Spleen (tissue), 11 donors: ENCODE measurements around the gene HAUS3. TPM values are rescaled to one million over a fixed set of nuclear protein-coding genes. Genes with fewer than 3 reads are reported as not detected.

ENCODE experiments used
- DNase-seq: peaks from one replicate; pipeline ENCODE4 v3.0.0-alpha.2; 2020
- H3K27ac ChIP-seq, 8 donors: fragments of 200-600 bp; sonication (generic) in 7 of 8; 1 replicate in 4 of 8; 2 replicates in 4 of 8; pipeline versions ENCODE4 v1.5.0 to v1.8.0; 2016 to 2021; ENCODE audit warnings: inconsistent platforms in 4 of 8, mild to moderate bottlenecking in 4 of 8, moderate library complexity in 1 of 8
- H3K27me3 ChIP-seq, 7 donors: fragments of 200-600 bp; sonication (generic) in 6 of 7; replicated peaks in 1 of 7; 1 replicate in 4 of 7; 2 replicates in 3 of 7; pipeline versions ENCODE4 v1.5.0 to v1.8.0; 2016 to 2021; ENCODE audit warnings: inconsistent platforms in 3 of 7, mild to moderate bottlenecking in 1 of 7
- H3K36me3 ChIP-seq, 6 donors: fragments of 200-600 bp; sonication (generic) in 5 of 6; 1 replicate in 4 of 6; 2 replicates in 2 of 6; pipeline versions ENCODE4 v1.5.0 to v1.8.0; 2016 to 2021; ENCODE audit warnings: inconsistent platforms in 2 of 6
- H3K4me1 ChIP-seq, 6 donors: fragments of 200-600 bp; sonication (generic) in 5 of 6; 1 replicate in 3 of 6; 2 replicates in 3 of 6; pipeline versions ENCODE4 v1.5.0 to v1.8.0; 2016 to 2021; ENCODE audit warnings: inconsistent platforms in 3 of 6
- H3K4me3 ChIP-seq, 8 donors: fragments of 200-600 bp; sonication (generic) in 7 of 8; 1 replicate in 4 of 8; 2 replicates in 4 of 8; pipeline versions ENCODE4 v1.5.0 to v1.8.0; 2016 to 2021; ENCODE audit warnings: inconsistent platforms in 4 of 8, mild to moderate bottlenecking in 4 of 8, moderate library complexity in 2 of 8
- H3K9me3 ChIP-seq, 8 donors: fragments of 200-600 bp; sonication (generic) in 7 of 8; 1 replicate in 4 of 8; 2 replicates in 4 of 8; pipeline versions ENCODE4 v1.5.0 to v1.8.0; 2016 to 2021; ENCODE audit warnings: inconsistent platforms in 4 of 8
- POLR2A ChIP-seq, 3 donors: fragments of 450-650 bp; IDR thresholded peaks; one replicate each; pipeline ENCODE4 v1.5.1; 2017; ENCODE audit warnings: antibody characterized with exemption in 3 of 3, mild to moderate bottlenecking in 1 of 3
- POLR2AphosphoS5 ChIP-seq, 3 donors: sonication (generic); formaldehyde crosslinking; IDR thresholded peaks; one replicate each; pipeline ENCODE4 v1.5.1; 2017; ENCODE audit warnings: antibody characterized with exemption in 3 of 3
- WGBS, 5 donors: extraction: QIAGEN DNeasy Blood & Tissue Kit in 3 of 5; methylation state at CpG; one replicate each; pipeline versions ENCODE4 v1.1.5 to v1.1.7; 2013 to 2018; 5-methylcytosine and 5-hydroxymethylcytosine counted together
- intact Hi-C: fragments of 100-400 bp; cut with DNase I; formaldehyde crosslinking; loops from one replicate; pipeline ENCODE4 v1.15.0; 2023; ENCODE audit warnings: low total_unique reads
- polyA plus RNA-seq, 3 donors: library from polyadenylated mRNA; stranded (reverse); fragments of 200-250 nt; gene quantifications; one replicate each; pipeline ENCODE4 v1.2.1, GENCODE V29; 2013
- total RNA-seq, 7 donors: library from RNA; depleted of rRNA in 3 of 7; stranded (reverse); fragments of >200 nt in 3 of 7; fragmentation: NEBNext Ultra II Directional in 4 of 7; extraction: Animal tissue kit (Norgen Biotek cat#: 25700) in 4 of 7; gene quantifications; one replicate each; pipeline versions ENCODE4 v1.1.0 to v1.2.1, GENCODE V29; 2016 to 2021
- TF ChIP-seq, protein P1 (sequence below), 11 experiments: fragments of 200-600 bp in 7 of 11; fragments of 450-650 bp in 4 of 11; sonication (generic) in 4 of 11; IDR thresholded peaks in 8 of 11; conservative IDR thresholded peaks in 3 of 11; 1 replicate in 7 of 11; 2 replicates in 4 of 11; pipeline versions ENCODE4 v1.4.0 to v1.8.0; 2016 to 2021; ENCODE audit warnings: antibody characterized with exemption in 11 of 11, inconsistent platforms in 4 of 11, mild to moderate bottlenecking in 1 of 11
- donor health status: healthy with polysubstance abuse.
- donor health status: DM: no; HTN: no; CAD: no; lungs with moderate emphysema.
- donor health status: DM: no; HTN: no; CAD: no.
- donor health status: Bipolar disorder and iron deficiency.
- donor health status: healthy.
- donor health status: DM: no; HTN: no; CAD: no.
- donor health status: DM: yes; HTN: yes; CAD: no.

HAUS3 gene
- total and polyA plus RNA-seq, 10 donors: 10.3 to 22.4 (median 16.7) TPM

DNA sequence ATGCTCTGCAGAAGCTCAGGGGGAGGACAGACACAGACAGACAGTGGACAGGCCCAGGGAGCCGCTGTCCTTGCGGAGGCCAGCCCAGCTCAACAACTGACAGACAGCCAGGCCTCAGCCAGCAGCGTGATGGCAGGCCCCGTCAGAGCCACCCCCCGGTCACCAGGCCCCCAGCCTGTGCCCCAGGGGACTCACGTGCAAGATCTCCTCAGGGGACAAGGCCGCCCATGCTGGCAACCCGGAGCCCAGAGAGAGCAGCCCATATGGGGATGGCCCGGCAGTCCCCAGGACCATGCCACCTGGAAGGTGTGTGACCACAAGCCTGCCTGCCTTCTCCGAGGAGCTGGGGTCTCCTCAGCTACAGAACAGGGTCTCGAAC lies 48.0 kb upstream of the HAUS3 start:
- 75 to 89% (median 86%) methylated on average over 2 to 11 of the region's 11 CpGs for WGBS, 5 donors
- intact Hi-C loops: no loop called here
- H3K27me3 ChIP-seq: no peaks in the 10 kb centered on the region
- H3K36me3 ChIP-seq: peaks cover 0 to 3% (median 0%) of the 10 kb centered on the region in 6 donors
- no peak for DNase-seq
- TF ChIP-seq, protein P1, sequence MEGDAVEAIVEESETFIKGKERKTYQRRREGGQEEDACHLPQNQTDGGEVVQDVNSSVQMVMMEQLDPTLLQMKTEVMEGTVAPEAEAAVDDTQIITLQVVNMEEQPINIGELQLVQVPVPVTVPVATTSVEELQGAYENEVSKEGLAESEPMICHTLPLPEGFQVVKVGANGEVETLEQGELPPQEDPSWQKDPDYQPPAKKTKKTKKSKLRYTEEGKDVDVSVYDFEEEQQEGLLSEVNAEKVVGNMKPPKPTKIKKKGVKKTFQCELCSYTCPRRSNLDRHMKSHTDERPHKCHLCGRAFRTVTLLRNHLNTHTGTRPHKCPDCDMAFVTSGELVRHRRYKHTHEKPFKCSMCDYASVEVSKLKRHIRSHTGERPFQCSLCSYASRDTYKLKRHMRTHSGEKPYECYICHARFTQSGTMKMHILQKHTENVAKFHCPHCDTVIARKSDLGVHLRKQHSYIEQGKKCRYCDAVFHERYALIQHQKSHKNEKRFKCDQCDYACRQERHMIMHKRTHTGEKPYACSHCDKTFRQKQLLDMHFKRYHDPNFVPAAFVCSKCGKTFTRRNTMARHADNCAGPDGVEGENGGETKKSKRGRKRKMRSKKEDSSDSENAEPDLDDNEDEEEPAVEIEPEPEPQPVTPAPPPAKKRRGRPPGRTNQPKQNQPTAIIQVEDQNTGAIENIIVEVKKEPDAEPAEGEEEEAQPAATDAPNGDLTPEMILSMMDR (IDR thresholded peaks at IDR 0.05 in 8 of 11, conservative IDR thresholded peaks at IDR 0.05 in 3 of 11): no peak
- TF ChIP-seq POLR2A (IDR thresholded peaks at IDR 0.05) (no peak), POLR2AphosphoS5 (IDR thresholded peaks at IDR 0.05) (no peak)
- H3K4me3 ChIP-seq: no peak overlapping the region
- peak overlapping the region in 1 of 8 donors; percentile 68 for H3K27ac ChIP-seq
- peaks cover 8 to 28% (median 24%) of the 10 kb centered on the region in 6 donors for H3K4me1 ChIP-seq
- H3K9me3 ChIP-seq: peaks cover 0 to 6% (median 0%) of the 10 kb centered on the region in 8 donors

GRCh38 chr4:2289311-2289954 lies 47.5 kb upstream of the HAUS3 start:
- DNase-seq: peak; percentile 73
- WGBS, 5 donors: 91 to 95% (median 92%) methylated on average over 11 to 14 of the region's 14 CpGs
- Histone ChIP-seq H3K4me3 (no peak overlapping the region), H3K27ac (peak overlapping the region in 1 of 8 donors; percentile 68), H3K9me3 (peaks cover 0 to 6% (median 0%) of the 10 kb centered on the region in 8 donors), H3K4me1 (peaks cover 8 to 28% (median 24%) of the 10 kb centered on the region in 6 donors), H3K27me3 (no peaks in the 10 kb centered on the region), H3K36me3 (peaks cover 0 to 3% (median 0%) of the 10 kb centered on the region in 6 donors)
- TF ChIP-seq POLR2A (IDR thresholded peaks at IDR 0.05) (no peak), POLR2AphosphoS5 (IDR thresholded peaks at IDR 0.05) (no peak)
- TF ChIP-seq, protein P1 (IDR thresholded peaks at IDR 0.05 in 8 of 11, conservative IDR thresholded peaks at IDR 0.05 in 3 of 11): no peak
- intact Hi-C loops: no loop called here

- Histone ChIP-seq H3K9me3 (no peaks in the 10 kb centered on the region), H3K27me3 (no peaks in the 10 kb centered on the region), H3K4me3 (no peak overlapping the region), H3K4me1 (peaks cover 8 to 28% (median 24%) of the 10 kb centered on the region in 6 donors), H3K36me3 (peaks cover 0 to 3% (median 0%) of the 10 kb centered on the region in 6 donors), H3K27ac (no peak overlapping the region)
- whole genome bisulfite sequencing, 5 donors: 90 to 97% (median 90%) methylated on average over 6 to 10 of the region's 10 CpGs
- TF ChIP-seq POLR2AphosphoS5 (IDR thresholded peaks at IDR 0.05) (no peak), POLR2A (IDR thresholded peaks at IDR 0.05) (no peak)
- TF ChIP-seq, protein P1 (IDR thresholded peaks at IDR 0.05 in 8 of 11, conservative IDR thresholded peaks at IDR 0.05 in 3 of 11): no peak
- DNase-seq: peak; percentile 69
- intact Hi-C loops: no loop called here
Measured at GRCh38 chr4:2288051-2288541, 46.2 kb upstream of the HAUS3 start.

- Histone ChIP-seq H3K27ac (no peak overlapping the region), H3K9me3 (no peaks in the 10 kb centered on the region), H3K4me3 (no peak overlapping the region), H3K4me1 (peaks cover 8 to 31% (median 25%) of the 10 kb centered on the region in 6 donors), H3K27me3 (no peaks in the 10 kb centered on the region), H3K36me3 (peaks cover 0 to 3% (median 0%) of the 10 kb centered on the region in 6 donors)
- TF ChIP-seq POLR2A (IDR thresholded peaks at IDR 0.05) (no peak), POLR2AphosphoS5 (IDR thresholded peaks at IDR 0.05) (no peak)
- TF ChIP-seq, protein P1 (IDR thresholded peaks at IDR 0.05 in 8 of 11, conservative IDR thresholded peaks at IDR 0.05 in 3 of 11): no peak
- WGBS, 5 donors: 89 to 95% (median 90%) methylated on average over 9 of the region's 9 CpGs
- intact Hi-C loops: no loop called here
- peak; percentile 47 for DNase-seq
Measured at GRCh38 chr4:2287594-2287915, 45.6 kb upstream of the HAUS3 start.
